Measurements from ENCODE around the gene IRAK2.

GRCh38 chr3:10288575-10288960, 123.8 kb downstream of the IRAK2 start:
- TF ChIP-seq POLR2A (IDR thresholded peaks at IDR 0.05) (no peak), CTCF (IDR thresholded peaks at IDR 0.05) (no peak)

Measured in uterus (tissue), 2 donors.